Large intestine (tissue), 3 donors: ENCODE data around the gene EPB41L4B. TPM values are rescaled to one million over a fixed set of nuclear protein-coding genes. Genes with fewer than 3 reads are reported as not detected.

ENCODE experiments used
- DNase-seq, 2 donors: peaks; one replicate each; pipeline versions ENCODE4 v3.0.0 to v3.0.0-alpha.2; 2013
- H3K27ac ChIP-seq: one replicate; pipeline ENCODE4 v1.5.1; 2013; ENCODE audit warnings: low read length
- H3K27me3 ChIP-seq: 2 replicates; pipeline ENCODE4 v1.6.1; 2013; ENCODE audit warnings: low read length; ENCODE audit not compliant: control insufficient read depth, insufficient read depth
- H3K36me3 ChIP-seq: 2 replicates; pipeline ENCODE4 v1.6.1; 2013; ENCODE audit warnings: low read length; ENCODE audit not compliant: control insufficient read depth, insufficient read depth
- H3K4me1 ChIP-seq: one replicate; pipeline ENCODE4 v1.6.1; 2013; ENCODE audit warnings: low read length; ENCODE audit not compliant: control insufficient read depth, insufficient read depth
- H3K4me3 ChIP-seq: one replicate; pipeline ENCODE4 v1.5.1; 2013; ENCODE audit warnings: low read length
- H3K9me3 ChIP-seq: one replicate; pipeline ENCODE4 v1.6.1; 2013; ENCODE audit warnings: mild to moderate bottlenecking, low read depth, low read length, moderate library complexity; ENCODE audit not compliant: control insufficient read depth
- WGBS: methylation state at CpG from one replicate; pipeline ENCODE4 v1.1.5; 2013; ENCODE audit warnings: low lambda C conversion rate; ENCODE audit not compliant: insufficient coverage; 5-methylcytosine and 5-hydroxymethylcytosine counted together
- polyA plus RNA-seq: library from polyadenylated mRNA; unstranded; fragments of 120-200 nt; gene quantifications from one replicate; pipeline ENCODE4 v1.2.1, GENCODE V29; 2013

EPB41L4B gene
- polyA plus RNA-seq, 1 donor = 35.5 TPM

- no peak for DNase-seq
- H3K36me3 ChIP-seq = no peaks in the 10 kb centered on the region
- H3K27me3 ChIP-seq = no peaks in the 10 kb centered on the region
- peak overlapping the region; percentile 58 for H3K27ac ChIP-seq
- no peaks in the 10 kb centered on the region for H3K9me3 ChIP-seq
- no CpG with 5 or more reads among the region's 2 CpGs for WGBS
- no peak overlapping the region for H3K4me3 ChIP-seq
- peaks cover 53% of the 10 kb centered on the region for H3K4me1 ChIP-seq
Measured at GRCh38 chr9:109303900-109304299, 17.0 kb downstream of the EPB41L4B start.

DNA sequence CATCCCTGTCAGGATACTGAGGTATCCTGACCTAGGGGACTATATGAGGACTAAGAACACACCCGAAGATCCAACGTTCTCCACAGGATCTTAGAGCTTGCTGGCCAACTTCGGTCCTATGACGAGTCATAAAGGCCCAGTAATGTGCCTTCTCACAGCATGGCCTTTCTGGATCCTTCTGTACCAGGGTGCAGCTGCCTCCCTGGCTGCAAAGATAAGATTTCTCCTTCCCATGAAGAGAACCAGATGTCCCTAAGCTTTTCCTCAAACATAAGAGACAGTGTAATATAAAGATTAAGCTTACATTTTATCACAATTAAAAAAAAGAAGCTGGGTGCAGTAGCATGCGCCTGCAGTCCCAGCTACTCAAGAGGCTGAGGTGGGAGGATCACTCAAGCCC is 18.3 kb downstream of the EPB41L4B start:
- Histone ChIP-seq H3K4me1 (peaks cover 42% of the 10 kb centered on the region), H3K4me3 (no peak overlapping the region), H3K27me3 (no peaks in the 10 kb centered on the region), H3K9me3 (no peaks in the 10 kb centered on the region), H3K27ac (no peak overlapping the region), H3K36me3 (no peaks in the 10 kb centered on the region)
- WGBS = no CpG with 5 or more reads among the region's 5 CpGs
- DNase-seq = no peak

GRCh38 chr9:109301012-109301411 is 19.8 kb downstream of the EPB41L4B start:
- H3K9me3 ChIP-seq = no peaks in the 10 kb centered on the region
- H3K36me3 ChIP-seq = no peaks in the 10 kb centered on the region
- no peaks in the 10 kb centered on the region for H3K27me3 ChIP-seq
- peaks cover 34% of the 10 kb centered on the region for H3K4me1 ChIP-seq
- WGBS = no CpG with 5 or more reads among the region's 2 CpGs
- DNase-seq = no peak
- H3K27ac ChIP-seq = no peak overlapping the region
- no peak overlapping the region for H3K4me3 ChIP-seq

DNA sequence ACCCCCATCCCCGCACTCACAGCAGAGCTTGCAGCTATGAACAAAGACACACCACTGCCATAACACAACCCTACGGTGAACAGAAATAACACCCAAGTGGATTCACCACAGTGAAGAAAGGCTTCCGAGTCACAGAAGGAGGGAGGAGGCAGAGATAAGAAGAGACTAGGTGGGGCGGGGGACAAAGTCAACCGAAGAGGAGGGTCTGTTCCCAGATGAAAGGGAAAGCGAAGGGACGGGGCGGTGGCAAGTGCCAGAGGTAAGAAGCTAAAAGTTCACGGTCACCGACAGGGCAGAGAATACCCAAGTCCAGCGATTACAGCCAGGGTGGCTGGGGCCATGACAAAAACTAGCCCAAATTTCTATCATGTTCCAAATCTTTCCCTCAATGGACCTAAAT is 21.0 kb downstream of the EPB41L4B start:
- no peak overlapping the region for H3K27ac ChIP-seq
- H3K4me1 ChIP-seq = peaks cover 32% of the 10 kb centered on the region
- no peaks in the 10 kb centered on the region for H3K9me3 ChIP-seq
- H3K4me3 ChIP-seq = no peak overlapping the region
- H3K27me3 ChIP-seq = no peaks in the 10 kb centered on the region
- WGBS = 40% methylated on average over 1 of the region's 11 CpGs
- H3K36me3 ChIP-seq = no peaks in the 10 kb centered on the region
- DNase-seq = peak in 1 of 2 donors; percentile 59

GRCh38 chr9:109297899-109298298 is 23.0 kb downstream of the EPB41L4B start:
- DNase-seq = no peak
- no peaks in the 10 kb centered on the region for H3K36me3 ChIP-seq
- H3K27ac ChIP-seq = no peak overlapping the region
- no peaks in the 10 kb centered on the region for H3K27me3 ChIP-seq
- peaks cover 25% of the 10 kb centered on the region for H3K4me1 ChIP-seq
- H3K9me3 ChIP-seq = no peaks in the 10 kb centered on the region
- 40% methylated on average over 1 of the region's 1 CpG for WGBS
- H3K4me3 ChIP-seq = no peak overlapping the region

- Histone ChIP-seq H3K4me1 (peaks cover 25% of the 10 kb centered on the region), H3K4me3 (no peak overlapping the region), H3K9me3 (no peaks in the 10 kb centered on the region), H3K36me3 (no peaks in the 10 kb centered on the region), H3K27me3 (no peaks in the 10 kb centered on the region), H3K27ac (peak overlapping the region; percentile 16)
- peak in 1 of 2 donors; percentile 65 for DNase-seq
- no CpG with 5 or more reads among the region's 4 CpGs for WGBS
Measured at GRCh38 chr9:109295221-109296130, 25.4 kb downstream of the EPB41L4B start.

DNA sequence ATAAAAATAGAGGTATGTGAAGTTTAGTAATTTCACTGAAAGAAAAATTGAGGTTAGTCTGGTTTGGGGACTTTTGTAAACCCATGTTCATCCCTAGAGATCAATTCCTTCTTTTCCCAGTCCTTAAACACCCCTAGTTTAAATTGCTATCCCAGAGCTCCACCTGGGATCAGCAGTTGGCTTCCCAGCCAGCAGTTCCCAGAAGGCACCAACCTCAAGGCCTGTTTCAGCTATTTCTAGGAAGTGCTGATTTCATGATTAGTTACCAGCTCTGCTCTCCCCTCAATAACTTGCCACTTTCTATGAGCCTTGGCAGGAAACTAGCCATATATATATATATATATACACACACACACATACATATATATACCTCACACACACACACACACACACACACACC is 30.5 kb downstream of the EPB41L4B start:
- no peaks in the 10 kb centered on the region for H3K9me3 ChIP-seq
- no peaks in the 10 kb centered on the region for H3K27me3 ChIP-seq
- DNase-seq = no peak
- H3K27ac ChIP-seq = no peak overlapping the region
- H3K4me1 ChIP-seq = peaks cover 7% of the 10 kb centered on the region
- H3K4me3 ChIP-seq = no peak overlapping the region
- H3K36me3 ChIP-seq = no peaks in the 10 kb centered on the region

- Histone ChIP-seq H3K4me1 (peaks cover 3% of the 10 kb centered on the region), H3K4me3 (no peak overlapping the region), H3K9me3 (no peaks in the 10 kb centered on the region), H3K27ac (no peak overlapping the region), H3K27me3 (no peaks in the 10 kb centered on the region), H3K36me3 (no peaks in the 10 kb centered on the region)
- no peak for DNase-seq
- WGBS = no CpG with 5 or more reads among the region's 8 CpGs
Measured at GRCh38 chr9:109289931-109290330, 30.9 kb downstream of the EPB41L4B start.

DNA sequence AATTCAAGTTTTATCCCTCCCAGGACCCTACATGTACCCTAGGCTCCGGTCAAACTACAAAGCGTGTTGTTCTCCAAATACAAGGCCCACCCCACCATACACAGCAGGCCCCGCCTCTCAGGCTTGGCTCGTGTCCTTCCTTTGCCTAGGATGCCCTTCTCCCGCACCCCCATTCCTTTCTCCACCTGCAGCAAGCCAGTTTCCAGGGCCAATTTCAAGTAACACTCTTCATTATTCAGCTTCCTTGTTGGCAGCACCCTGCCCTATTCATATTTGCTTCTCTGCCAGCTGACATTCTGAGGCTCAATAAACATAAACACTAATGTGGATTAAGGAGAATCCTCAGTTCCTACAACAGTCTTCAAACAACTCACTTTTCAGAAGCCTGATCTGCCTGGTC is 31.7 kb downstream of the EPB41L4B start:
- no peak for DNase-seq

DNA sequence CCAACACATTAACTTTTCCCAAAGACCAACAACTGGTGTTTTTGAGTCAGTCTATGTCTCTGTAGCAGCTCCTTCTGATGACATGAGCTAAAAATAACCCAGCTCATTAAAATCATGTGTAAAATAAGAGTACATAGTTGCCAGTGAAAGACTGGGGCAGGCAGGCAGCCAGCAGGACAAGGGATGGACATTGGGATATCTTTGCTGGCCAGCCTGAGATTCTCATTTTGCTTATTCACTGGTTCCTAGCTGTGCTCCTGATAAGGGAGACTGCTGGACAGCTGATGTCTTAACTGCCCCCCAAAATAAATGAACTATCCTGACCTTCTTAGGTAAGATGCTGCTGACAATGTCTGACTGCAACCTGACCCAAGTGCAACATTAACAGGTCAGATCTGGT is 33.9 kb downstream of the EPB41L4B start:
- Histone ChIP-seq H3K27me3 (no peaks in the 10 kb centered on the region), H3K9me3 (no peaks in the 10 kb centered on the region), H3K4me3 (no peak overlapping the region), H3K4me1 (no peaks in the 10 kb centered on the region), H3K36me3 (no peaks in the 10 kb centered on the region), H3K27ac (no peak overlapping the region)
- DNase-seq = no peak

More for the DNA sequence above, 31.7 kb downstream of the EPB41L4B start:
- WGBS = 60% methylated on average over 2 of the region's 5 CpGs
- Histone ChIP-seq H3K36me3 (no peaks in the 10 kb centered on the region), H3K27me3 (no peaks in the 10 kb centered on the region), H3K27ac (no peak overlapping the region), H3K9me3 (no peaks in the 10 kb centered on the region), H3K4me1 (no peaks in the 10 kb centered on the region), H3K4me3 (no peak overlapping the region)

DNA sequence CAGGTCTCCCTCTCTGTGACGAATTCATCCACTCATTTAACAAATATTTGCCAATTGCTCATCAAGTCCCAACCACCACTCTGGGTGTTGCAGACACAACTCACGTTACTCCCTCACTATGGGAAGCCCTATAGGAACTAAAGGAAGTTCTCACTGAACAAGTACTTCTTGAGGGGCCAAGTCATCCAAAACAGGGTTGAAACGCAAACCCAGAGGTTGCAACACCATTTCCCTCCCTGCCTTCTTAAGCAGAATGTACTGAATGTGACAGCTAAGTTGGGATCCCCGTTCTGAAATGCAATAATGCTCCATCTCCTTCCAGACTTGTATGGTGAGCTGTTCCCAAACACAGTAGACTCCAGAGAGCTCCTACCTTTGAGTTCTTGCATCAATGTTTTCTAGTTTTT is 34.3 kb downstream of the EPB41L4B start:
- no peak overlapping the region for H3K27ac ChIP-seq
- no peak for DNase-seq
- H3K36me3 ChIP-seq = no peaks in the 10 kb centered on the region
- H3K4me1 ChIP-seq = no peaks in the 10 kb centered on the region
- 83% methylated on average over 1 of the region's 4 CpGs for WGBS
- no peaks in the 10 kb centered on the region for H3K9me3 ChIP-seq
- no peak overlapping the region for H3K4me3 ChIP-seq
- H3K27me3 ChIP-seq = no peaks in the 10 kb centered on the region
